Activated naive CD4-positive, alpha-beta T cell treated with anti-CD3 and anti-CD28 coated beads, Interleukin-2, amount 50 U/mL, for 72 hours (primary cell): ENCODE data around the gene GPR62. TPM values are rescaled to one million over a fixed set of nuclear protein-coding genes. Genes with fewer than 3 reads are reported as not detected.
A peak's percentile ranks its signal among the peaks of the same experiment; 100 is the strongest.

Experiments used
- ATAC-seq, 2 donors: fragments of 150-1000 bp; cut with Tn5 transposase; 2 replicates each; pipeline ENCODE4 v1.10.0; 2021; ENCODE audit warnings: mild to moderate bottlenecking in 2 of 2, moderate library complexity in 2 of 2
- DNase-seq, 2 donors: peaks; one replicate each; pipeline ENCODE4 v3.0.0; 2021 to 2022; ENCODE audit warnings: low spot score in 2 of 2
- H3K27ac Mint-ChIP-seq, 2 donors: one replicate each; pipeline ENCODE4 v1.8.0; 2022; ENCODE audit warnings: mild to moderate bottlenecking in 2 of 2, mixed read lengths in 2 of 2
- H3K36me3 Mint-ChIP-seq, 2 donors: one replicate each; pipeline ENCODE4 v1.8.0; 2022; ENCODE audit warnings: mixed read lengths in 2 of 2
- H3K9me3 Mint-ChIP-seq, 2 donors: one replicate each; pipeline ENCODE4 v1.8.0; 2022; ENCODE audit warnings: mixed read lengths in 2 of 2
- total RNA-seq, 2 donors: library from RNA; stranded (reverse); gene quantifications; one replicate each; pipeline ENCODE4 v1.2.3, GENCODE V29; 2022

GPR62 gene
- total RNA-seq, 2 donors from 2014 or later, result not detected

DNA sequence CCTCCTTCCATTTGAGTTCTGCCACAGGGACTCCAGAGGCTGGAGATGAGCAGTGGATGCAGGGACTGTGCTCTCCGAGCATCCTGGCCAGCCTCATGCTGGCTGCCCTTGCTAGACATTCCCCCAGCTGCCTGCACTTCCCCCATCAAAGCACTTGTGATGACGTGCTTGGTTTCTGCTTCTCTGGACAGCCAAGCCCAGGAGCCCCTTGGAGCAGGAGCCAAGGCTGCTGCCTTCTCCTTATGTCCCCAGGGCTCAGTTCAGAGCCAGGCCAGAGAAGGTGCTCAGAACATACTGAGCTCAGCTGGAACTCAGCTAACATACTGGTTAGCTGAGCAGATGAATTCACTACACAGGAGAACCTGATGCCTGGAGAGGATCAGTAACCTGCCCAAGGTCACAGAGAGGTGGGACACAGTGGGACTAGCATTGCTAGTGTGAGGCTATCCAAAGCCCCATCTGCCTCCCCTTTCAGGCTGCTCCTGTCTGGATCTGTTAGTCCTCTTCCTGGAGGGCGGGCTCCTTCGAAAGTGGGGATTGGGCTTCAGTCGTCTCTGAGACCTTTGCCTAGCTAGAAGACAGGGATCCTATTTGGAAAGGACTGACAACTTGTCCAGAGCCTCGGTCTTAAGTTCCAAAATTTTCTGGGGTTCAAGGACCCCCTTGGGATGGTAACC is 7.8 kb downstream of the GPR62 start:
- H3K9me3 Mint-ChIP-seq, result no peaks in the 10 kb centered on the region
- DNase-seq (no peak), ATAC-seq (no peak)
- H3K36me3 Mint-ChIP-seq, result no peaks in the 10 kb centered on the region
- H3K27ac Mint-ChIP-seq, result no peak overlapping the region

- H3K36me3 Mint-ChIP-seq, result no peaks in the 10 kb centered on the region
- no peaks in the 10 kb centered on the region for H3K9me3 Mint-ChIP-seq
- no peak overlapping the region for H3K27ac Mint-ChIP-seq
- DNase-seq, result no peak
- no peak for ATAC-seq
These were observed 8.8 kb downstream of the GPR62 start for GRCh38 chr3:51963951-51964451.

DNA sequence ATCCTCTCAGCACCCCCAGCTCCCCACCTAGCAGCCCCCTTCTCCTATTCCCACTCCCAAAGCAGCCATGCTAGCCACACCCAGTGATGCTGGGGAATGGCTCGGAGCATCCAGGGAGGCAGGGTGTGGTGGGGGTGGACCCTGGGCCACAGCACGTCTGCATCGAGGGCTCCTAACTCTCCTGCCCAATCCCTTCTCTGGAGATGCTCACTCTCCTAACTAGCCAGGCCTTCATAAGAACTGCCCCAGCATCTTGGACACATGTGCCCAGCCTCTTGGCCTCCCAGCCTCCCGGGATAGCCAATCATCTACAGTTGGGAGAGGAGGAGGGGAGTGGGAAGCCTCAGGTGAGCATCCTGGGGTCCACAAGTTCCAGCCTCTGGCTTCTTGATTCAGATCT is 9.3 kb downstream of the GPR62 start:
- Mint-ChIP-seq H3K36me3 (no peaks in the 10 kb centered on the region), H3K27ac (no peak overlapping the region), H3K9me3 (no peaks in the 10 kb centered on the region)
- ATAC-seq (no peak), DNase-seq (no peak)

- DNase-seq (no peak), ATAC-seq (no peak)
- Mint-ChIP-seq H3K27ac (no peak overlapping the region), H3K9me3 (no peaks in the 10 kb centered on the region), H3K36me3 (no peaks in the 10 kb centered on the region)
These were observed 10.8 kb downstream of the GPR62 start for GRCh38 chr3:51966016-51966415.

- Mint-ChIP-seq H3K27ac (no peak overlapping the region), H3K9me3 (no peaks in the 10 kb centered on the region), H3K36me3 (no peaks in the 10 kb centered on the region)
- no peak for DNase-seq
- ATAC-seq, result no peak
These were observed 11.3 kb downstream of the GPR62 start for GRCh38 chr3:51966486-51966885.

DNA sequence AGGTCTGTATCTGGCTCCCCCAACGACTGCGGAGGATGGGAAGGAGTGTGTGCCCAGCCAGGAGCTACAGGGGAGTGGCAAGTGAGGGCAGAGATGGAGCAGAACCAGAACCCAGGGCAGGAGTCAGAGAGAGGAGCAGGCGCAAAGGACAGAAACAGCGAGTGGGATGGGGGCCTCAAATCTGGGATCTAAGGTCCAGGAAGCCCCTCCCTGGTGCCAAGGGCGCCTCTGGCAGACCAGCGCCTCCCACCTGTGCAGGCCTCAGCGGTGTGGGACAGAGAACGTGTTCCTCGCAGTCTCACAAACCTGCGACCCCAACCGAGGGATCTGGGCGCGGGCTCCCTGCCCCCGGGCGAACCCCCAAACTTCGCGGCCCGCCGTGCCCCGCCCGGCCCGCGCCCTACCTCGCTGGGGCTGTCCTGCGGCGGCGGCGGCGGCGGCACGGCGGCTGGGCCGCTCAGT is 11.8 kb downstream of the GPR62 start:
- H3K9me3 Mint-ChIP-seq, result no peaks in the 10 kb centered on the region
- no peaks in the 10 kb centered on the region for H3K36me3 Mint-ChIP-seq
- H3K27ac Mint-ChIP-seq, result no peak overlapping the region
- ATAC-seq (peak; percentile 78 to 79), DNase-seq (peak in 1 of 2 donors; percentile 37)

GRCh38 chr3:51967384-51968169 is 12.4 kb downstream of the GPR62 start, which contains the start of gene PCBP4:
TSS of gene PCBP4 (minus strand) at chr3:51967454. CDS start at chr3:51961240, 6,214 bp downstream.
- Mint-ChIP-seq H3K27ac (peak within 1 kb of the TSS in 1 of 2 donors; percentile 84), H3K9me3 (no peaks in the 10 kb centered on the region), H3K36me3 (no peaks in the 10 kb centered on the region)
- DNase-seq (no peak), ATAC-seq (peak; percentile 72 to 80)

DNA sequence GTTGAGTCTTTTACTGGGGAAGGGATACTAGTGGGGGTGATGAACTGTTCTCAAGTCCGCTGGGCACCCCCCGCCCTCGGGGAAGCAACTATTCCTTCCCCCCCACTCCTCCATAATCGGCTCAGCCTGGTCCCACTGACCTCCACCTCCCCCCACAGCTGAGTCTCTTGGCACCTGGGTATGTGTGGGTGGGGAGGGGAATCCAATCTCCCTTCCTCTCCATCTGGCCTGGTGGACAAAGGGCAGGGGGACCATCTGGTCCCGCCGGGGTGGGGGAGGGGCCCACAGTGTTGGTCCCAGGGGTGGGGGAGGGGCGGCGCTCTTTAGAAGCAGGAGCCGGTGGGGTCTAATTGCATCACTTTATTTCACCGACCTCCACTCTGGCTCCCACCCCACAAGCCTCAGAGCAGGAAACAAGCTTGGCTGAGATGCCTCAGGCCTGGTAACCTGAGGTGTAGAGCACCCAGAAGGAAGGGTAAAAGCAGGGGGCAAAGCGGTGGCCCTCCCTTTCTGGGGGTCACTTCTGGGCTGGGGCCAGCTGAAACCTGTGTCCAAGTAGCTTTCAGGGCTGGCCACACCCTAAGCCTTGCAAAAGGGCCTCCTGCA is 13.1 kb downstream of the GPR62 start:
- H3K36me3 Mint-ChIP-seq, result no peaks in the 10 kb centered on the region
- ATAC-seq (no peak), DNase-seq (no peak)
- no peak overlapping the region for H3K27ac Mint-ChIP-seq
- H3K9me3 Mint-ChIP-seq, result no peaks in the 10 kb centered on the region

GRCh38 chr3:51968883-51969678 is 13.9 kb downstream of the GPR62 start:
- Mint-ChIP-seq H3K27ac (no peak overlapping the region), H3K9me3 (no peaks in the 10 kb centered on the region)

DNA sequence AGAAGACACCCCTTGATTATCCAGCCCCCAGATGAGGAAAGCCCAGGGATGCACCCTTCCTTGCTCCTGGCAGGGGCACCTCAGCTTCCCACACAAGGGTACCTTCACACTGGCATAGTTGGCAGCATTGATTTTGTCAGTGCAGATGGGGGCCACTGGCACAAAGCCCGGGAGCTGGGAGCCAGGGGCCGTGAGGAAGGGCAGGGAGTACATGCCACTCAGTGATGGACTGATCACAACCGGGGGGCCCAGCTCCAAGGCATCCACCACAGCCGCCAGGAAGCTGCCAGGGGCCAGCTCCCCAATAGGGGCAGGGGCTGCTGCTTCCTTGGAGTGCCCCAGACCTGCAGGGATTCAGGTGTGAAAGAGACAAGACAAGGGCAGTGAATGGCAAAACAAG is 14.7 kb downstream of the GPR62 start:
- H3K36me3 Mint-ChIP-seq, result peaks cover 5 to 7% of the 10 kb centered on the region in 2 donors

More at GRCh38 chr3:51968883-51969678, 13.9 kb downstream of the GPR62 start:
- ATAC-seq (no peak), DNase-seq (no peak)
- peaks cover 5 to 7% of the 10 kb centered on the region in 2 donors for H3K36me3 Mint-ChIP-seq

DNA sequence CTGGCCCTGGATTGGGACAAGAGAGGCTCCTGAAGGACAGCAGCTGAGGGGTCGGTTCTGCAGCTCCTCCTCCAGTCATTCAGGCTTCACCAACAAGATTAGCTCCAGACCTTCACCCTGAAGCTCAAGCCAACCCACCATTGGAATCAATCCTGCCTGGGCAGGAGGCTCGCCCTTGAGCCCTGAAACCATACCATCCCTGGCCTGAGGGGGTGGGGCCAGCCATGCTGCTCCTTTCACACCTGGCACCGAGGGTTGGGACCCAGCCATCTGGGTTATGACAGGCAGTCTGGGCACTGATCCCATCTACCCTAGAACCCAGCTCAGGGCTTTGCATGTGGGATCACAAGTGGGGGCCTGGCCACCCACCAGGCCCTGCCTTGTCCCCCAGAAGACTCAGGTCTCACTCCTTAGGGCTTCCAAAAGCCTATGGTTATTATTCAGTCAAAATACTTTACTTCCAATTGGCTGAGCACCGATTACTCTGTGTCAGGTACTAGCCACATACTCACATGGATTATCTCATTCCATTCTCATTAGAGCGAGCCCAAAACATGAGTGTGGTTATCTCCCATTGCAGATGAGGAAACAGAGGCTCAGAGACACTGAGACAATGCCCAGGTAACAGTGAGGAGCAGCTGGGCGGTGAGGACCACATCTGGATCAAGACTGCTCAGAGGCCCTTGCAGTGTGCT is 15.6 kb downstream of the GPR62 start:
- no peak for DNase-seq
- Mint-ChIP-seq H3K36me3 (peaks cover 5 to 12% of the 10 kb centered on the region in 2 donors), H3K9me3 (no peaks in the 10 kb centered on the region), H3K27ac (no peak overlapping the region)
- no peak for ATAC-seq

More for the DNA sequence above, 14.7 kb downstream of the GPR62 start:
- DNase-seq (no peak), ATAC-seq (no peak)
- Mint-ChIP-seq H3K9me3 (no peaks in the 10 kb centered on the region), H3K27ac (no peak overlapping the region)

DNA sequence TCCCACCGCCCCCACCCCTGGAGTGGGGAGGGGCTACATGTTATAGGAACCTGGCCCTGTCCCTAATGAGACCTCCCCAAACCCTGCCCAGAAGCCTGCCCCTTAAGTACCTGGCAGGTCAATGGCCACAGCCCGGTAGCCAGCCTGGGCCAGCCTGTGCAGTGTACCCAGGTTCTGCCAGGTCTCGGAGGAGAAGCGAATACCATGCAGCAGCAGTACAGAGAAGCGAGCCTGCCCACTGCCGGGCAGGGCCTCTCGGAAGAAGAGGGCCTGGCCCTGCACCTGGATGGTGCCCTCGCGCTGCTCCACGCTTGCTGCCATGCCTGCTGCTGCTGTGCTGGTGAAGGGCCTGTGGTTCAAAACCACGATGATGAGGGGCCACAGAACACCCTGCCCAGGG is 16.2 kb downstream of the GPR62 start:
- ATAC-seq (no peak), DNase-seq (no peak)
- peaks cover 5 to 12% of the 10 kb centered on the region in 2 donors for H3K36me3 Mint-ChIP-seq
- no peaks in the 10 kb centered on the region for H3K9me3 Mint-ChIP-seq
- H3K27ac Mint-ChIP-seq, result no peak overlapping the region

GRCh38 chr3:51974277-51974962 is 19.2 kb downstream of the GPR62 start:
- ATAC-seq, result peak; percentile 28 to 48
- H3K27ac Mint-ChIP-seq, result peak overlapping the region; percentile 92 to 98
- no peaks in the 10 kb centered on the region for H3K9me3 Mint-ChIP-seq
- DNase-seq, result no peak
- H3K36me3 Mint-ChIP-seq, result peaks cover 5 to 12% of the 10 kb centered on the region in 2 donors

- H3K36me3 Mint-ChIP-seq, result peaks cover 5 to 12% of the 10 kb centered on the region in 2 donors
- DNase-seq (peak; percentile 69 to 82), ATAC-seq (peak; percentile 76 to 84)
- peak within 1 kb of the TSS; percentile 92 to 98 for H3K27ac Mint-ChIP-seq
- no peaks in the 10 kb centered on the region for H3K9me3 Mint-ChIP-seq
These were observed 20.0 kb downstream of the GPR62 start, which contains the start of gene ABHD14A for GRCh38 chr3:51974963-51975851. TSS of gene ABHD14A (plus strand) at chr3:51975064. CDS start at chr3:51975136, 72 bp downstream.
